COLO668 (cell line): ENCODE measurements around the gene TLCD1.
"Not testable (repeated sequence)": the region's sequence is repeated elsewhere in the genome, so short reads cannot be mapped to it uniquely, and the experiment has no call there.

ENCODE experiments used
- DNase-seq: peaks from one replicate; lab custom pipeline; 2025; ENCODE audit not compliant: unreplicated experiment; lab: John Stamatoyannopoulos, UW

Gene TLCD1

DNA sequence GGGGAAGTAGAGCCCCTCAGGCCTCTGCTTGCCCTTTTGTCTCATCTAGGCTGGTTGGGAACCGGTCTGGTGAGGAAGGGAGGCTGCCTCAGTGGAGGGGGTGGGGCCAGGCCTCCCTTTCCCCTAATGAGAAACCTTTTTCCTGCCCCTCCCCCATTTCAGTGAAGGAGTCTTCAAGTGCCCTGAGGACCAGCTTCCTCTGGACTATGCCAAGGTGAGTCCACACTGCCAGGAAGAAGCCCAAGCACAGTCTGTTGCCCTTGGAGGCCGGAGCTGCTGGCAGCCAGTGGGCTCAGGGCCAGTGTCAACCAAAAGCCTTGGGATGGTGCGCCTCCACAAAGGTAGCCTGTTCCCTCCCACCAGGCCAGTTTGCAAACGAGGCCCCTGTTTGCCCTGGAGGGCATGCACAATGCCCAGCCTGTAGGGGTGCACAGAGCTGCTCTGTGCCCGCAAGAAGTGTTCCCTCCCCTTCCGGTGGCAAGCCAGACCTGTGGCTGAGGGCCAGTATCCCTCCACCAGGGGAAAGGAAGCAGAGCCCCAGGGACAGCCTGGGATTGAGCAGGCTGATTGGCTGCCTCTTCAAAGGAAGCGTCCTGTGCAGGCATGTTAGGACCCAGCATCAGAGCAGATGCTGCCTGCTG is 21.1 kb upstream of the TLCD1 start:
- no peak for DNase-seq

DNA sequence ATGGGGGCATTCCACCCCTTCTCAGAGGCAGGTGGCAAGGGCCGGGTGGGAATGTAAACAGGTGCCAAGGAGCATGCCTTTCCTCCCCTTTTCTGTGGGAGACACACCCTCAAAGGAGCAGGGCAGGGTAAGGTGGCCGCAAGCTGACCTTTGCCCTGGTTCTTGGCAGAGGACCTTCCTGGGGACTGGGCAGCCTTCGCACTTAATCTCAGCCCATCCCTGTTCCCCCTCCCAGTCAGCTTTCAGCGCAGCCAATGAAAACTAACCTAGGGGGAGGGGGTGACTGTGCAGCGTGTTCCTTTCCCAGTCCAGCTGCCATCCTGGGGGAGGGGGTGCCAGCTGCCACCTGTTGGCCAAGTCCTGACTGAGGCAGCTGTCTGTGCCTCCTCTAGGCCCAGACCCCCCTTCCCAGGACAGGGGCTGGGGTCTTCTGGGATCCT is 20.6 kb upstream of the TLCD1 start:
- DNase-seq = peak; percentile 61

- DNase-seq = no peak
Measured at GRCh38 chr17:28745786-28746411, 19.9 kb upstream of the TLCD1 start.

DNA sequence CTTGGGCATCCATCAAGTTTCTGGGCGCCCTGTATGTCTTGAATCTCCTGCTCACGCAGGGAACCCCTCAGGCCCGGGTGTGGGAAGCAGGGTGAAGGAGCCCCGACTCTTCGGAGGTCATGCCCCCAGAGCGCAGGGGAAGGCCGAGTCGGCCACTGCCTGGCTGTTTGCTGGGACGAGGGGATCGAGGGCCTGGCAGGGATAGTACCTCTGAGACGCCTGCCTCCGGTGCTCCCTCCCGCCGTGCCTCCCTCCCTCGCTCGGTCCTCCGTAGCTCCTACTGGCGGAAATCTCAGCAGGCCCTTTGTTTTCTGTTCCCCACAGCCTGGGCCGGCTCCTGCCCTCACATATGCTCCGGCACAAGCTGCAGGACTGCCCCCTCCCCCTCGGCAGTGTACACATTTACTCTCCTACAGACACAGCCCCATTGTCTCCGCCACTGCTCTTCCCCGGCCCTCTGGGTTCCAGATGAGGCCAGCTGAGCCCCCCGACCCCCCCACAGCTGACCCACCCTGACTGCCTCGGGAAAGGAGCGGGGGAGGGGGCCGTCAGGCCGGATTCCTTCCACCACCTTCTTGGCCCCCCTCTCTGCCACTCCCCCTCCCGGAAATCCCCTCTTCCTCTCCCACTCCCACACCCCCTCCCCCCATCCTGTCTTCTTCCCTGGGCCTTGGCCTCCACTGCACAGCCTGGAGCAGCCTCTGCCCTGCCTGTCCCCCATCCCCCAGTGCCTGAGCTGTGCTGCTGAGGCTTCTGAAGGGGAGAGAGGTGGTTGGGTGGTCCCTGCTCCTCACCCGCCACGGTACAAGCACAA is 19.1 kb upstream of the TLCD1 start:
- DNase-seq = peak; percentile 72

DNA sequence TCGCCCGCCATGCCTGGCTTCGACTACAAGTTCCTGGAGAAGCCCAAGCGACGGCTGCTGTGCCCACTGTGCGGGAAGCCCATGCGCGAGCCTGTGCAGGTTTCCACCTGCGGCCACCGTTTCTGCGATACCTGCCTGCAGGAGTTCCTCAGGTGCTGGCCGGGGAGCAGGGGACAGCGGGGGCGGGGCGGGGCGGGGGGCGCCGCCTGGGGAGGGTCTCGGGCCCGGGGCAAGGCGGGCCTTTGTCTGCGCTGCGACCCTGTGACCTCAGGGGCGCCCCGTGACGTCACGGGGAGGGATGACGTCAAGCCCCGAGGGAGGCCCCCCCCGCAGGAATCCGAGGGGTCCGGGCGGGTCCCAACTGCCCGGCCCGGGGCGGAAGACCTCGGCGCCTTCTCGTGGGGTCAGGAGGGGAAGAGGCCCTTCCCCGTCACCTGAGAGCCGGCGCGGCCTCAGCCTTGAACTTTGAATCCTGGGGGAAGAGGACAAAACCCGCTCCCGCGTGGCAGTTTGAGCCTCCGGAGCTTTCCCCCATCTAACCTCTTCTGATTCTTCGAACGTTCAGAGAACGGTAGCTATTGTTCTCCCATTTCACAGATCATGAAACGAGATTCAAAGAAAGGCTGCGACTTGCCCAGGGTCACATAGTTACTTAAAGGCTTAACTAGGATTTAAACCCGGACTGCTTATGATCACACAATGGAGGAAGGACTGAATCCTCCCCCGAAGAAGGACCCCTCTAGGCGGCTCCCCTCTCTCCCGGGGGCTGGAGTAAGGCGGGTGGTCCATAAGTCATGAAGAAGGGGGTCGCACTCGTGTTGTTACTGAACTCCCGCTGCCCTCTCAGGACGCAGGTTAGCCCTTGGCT is 18.3 kb upstream of the TLCD1 start:
- peak; percentile 61 for DNase-seq

DNA sequence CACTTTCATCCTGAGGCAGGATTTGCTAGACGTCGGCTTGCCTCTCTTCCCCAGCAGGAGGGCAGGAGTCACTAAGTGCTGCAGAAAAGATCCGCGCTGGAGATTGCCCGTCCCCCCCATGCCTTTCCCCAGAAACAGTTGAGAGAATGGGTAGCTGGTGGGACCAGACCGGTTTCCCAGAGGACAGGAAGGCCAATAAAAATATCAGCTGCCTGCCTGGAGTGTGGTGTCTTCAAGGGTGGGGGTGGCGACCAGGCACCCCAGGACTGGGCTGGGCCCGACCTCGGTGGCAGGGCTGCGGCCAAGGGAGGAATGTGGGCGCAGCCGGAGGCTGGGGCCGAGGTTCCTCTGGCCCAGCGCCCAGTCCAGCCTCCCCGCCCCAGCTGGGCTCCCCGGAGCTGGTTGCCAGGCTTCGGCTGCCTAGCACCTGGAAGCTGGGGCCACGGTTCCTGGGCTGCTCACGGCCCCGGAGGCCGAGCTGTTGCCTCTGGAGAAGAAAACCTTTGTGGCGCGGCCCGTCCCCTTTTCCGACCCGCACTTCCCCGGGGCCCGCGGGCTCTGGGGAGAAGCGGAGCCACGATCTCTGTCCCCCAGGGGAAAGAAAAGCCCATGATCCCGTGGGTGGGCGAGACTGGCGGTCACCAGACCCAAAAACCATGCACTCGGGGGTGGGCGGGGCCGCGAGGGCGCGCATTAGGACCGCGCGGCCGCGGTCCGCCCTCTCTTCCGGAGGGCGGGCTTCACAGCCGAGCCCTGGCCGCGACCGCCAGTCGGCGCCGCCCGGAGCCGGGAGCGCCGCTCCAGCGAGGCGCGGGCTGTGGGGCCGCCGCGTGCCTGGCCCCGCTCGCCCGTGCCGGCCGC is 17.4 kb upstream of the TLCD1 start, which contains the start of gene TRAF4:
TSS of gene TRAF4 (plus strand) at position 769 of the 861 bp plus-strand sequence. CDS start 102 bp downstream, outside the sequence.
- peak; percentile 88 for DNase-seq

- no peak for DNase-seq
Measured at GRCh38 chr17:28741358-28742349, 15.6 kb upstream of the TLCD1 start.

DNA sequence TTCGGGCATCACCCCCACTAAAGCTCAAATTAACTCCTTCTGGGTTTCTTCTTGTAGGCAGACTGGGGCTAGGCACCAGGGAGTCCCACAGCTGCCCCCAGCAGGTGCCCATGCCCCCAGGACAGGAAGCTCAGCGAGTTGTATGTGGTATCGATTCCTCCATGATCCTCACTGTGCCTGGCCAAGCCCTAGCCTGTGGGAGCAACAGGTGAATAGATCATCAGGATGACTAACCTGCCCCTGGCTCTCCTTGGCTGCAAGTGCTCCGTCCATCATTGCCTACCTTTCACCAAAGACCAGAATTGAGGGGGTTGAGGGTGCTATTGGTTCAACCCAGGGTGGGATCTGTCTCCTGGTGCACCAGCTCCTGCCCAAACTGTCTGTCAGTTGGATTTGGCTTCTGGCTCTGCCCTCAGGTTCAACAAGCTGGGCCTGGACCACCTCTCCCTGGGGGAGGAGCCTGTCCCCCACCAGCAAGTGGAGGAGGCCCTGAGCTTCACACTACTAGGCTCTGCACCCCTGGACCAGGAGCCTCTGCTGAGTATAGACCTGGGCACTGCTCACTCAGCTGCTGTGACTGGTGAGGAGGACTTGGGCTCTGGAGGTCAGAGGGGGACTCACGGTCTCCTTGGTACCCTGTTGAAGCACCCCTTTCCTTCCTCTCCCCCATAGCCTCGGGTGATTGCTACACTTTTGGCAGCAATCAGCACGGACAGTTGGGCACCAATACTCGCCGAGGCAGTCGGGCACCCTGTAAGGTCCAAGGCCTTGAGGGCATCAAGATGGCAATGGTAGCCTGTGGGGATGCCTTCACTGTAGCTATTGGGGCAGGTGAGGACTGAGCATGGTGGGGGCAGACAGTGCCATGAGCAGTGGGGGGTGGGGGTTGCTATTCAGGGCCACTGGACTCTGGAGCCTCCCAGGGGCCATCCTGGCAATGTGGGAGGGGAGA is 14.6 kb upstream of the TLCD1 start:
- no peak for DNase-seq

- DNase-seq = no peak
Measured at GRCh38 chr17:28738680-28739384, 12.8 kb upstream of the TLCD1 start.

DNA sequence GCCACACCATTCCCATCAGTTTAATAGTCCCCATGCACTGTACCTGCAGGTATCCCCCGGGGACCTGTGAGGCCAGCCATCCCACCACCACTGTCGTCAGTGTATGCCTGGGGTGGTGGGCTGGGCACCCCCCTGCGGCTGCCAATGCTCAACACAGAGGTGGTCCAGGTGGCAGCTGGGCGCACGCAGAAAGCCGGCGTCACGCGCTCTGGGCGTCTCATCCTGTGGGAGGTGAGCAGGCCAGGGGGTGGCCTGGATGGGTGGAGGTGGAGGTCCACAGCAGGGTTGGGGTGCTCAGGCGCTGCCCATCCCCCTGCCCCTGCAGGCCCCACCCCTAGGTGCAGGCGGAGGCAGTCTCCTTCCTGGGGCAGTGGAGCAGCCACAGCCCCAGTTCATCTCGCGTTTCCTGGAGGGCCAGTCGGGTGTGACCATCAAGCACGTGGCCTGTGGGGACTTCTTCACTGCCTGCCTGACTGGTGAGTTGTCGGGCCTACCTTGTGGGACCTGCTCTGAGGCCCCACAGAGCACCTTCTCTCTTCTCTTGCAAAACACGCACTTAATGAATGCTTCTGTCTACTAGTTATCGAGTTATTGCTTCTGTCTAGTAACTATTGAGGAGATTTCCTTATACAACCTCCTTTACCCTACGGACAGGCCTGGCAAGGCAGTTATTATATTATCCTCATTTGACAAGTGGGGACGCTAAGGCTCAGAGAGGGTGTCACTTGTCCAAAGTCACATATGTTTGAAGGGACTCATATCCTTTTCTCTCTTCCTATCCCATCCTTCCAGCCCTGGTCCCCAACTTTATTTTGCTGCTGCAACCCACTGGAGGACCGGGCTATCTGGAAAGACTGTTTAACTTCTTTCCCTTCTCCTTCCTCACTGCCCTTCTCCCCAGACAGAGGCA is 12.0 kb upstream of the TLCD1 start:
- DNase-seq = peak; percentile 6

DNA sequence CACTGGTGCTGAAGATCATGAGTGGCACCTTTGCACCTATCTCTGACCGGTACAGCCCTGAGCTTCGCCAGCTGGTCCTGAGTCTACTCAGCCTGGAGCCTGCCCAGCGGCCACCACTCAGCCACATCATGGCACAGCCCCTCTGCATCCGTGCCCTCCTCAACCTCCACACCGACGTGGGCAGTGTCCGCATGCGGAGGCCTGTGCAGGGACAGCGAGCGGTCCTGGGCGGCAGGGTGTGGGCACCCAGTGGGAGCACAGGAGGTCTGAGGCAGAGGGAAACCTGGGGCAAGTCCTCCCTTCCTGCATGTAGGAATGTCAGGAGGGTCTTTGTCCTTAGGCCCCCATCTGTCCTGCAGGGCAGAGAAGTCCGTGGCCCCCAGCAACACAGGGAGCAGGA is 11.3 kb upstream of the TLCD1 start:
- no peak for DNase-seq

DNA sequence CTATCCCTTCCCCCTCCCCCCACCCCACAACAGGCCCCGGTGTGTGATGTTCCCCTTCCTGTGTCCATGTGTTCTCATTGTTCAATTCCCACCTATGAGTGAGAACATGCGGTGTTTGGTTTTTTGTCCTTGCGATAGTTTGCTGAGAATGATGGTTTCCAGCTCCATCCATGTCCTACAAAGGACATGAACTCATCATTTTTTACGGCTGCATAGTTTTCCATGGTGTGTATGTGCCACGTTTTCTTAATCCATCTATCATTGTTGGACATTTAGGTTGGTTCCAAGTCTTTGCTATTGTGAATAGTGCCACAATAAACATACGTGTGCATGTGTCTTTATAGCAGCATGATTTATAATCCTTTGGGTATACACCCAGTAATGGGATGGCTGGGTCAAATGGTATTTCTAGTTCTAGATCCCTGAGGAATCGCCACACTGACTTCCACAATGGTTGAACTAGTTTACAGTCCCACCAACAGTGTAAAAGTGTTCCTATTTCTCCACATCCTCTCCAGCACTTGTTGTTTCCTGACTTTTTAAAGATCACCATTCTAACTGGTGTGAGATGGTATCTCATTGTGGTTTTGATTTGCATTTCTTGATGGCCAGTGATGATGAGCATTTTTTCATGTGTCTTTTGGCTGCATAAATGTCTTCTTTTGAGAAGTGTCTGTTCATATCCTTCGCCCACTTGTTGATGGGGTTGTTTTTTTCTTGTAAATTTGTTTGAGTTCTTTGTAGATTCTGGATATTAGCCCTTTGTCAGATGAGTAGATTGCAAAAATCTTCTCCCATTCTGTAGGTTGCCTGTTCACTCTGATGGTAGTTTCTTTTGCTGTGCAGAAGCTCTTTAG is 10.1 kb upstream of the TLCD1 start:
- DNase-seq = not testable (repeated sequence)

DNA sequence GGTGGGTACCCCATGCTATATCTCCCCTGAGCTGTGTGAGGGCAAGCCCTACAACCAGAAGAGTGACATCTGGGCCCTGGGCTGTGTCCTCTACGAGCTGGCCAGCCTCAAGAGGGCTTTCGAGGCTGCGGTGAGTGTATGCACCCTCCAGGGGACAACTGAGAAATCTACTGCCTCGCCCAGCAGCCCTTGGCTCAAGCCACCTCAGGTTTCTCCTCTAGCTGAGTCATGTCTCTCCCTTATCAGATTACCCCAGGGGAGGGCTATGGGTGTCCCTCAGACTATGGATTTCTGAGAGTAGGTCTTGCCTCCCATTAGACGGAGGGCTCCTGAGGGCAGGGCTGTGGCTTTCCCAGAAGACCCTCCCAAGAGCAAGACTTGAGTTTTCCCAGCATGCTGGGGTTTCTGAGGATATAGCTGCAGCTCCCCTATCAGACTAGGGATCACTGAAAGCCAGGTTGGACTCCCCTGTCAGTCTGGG is 9.2 kb upstream of the TLCD1 start:
- no peak for DNase-seq

DNA sequence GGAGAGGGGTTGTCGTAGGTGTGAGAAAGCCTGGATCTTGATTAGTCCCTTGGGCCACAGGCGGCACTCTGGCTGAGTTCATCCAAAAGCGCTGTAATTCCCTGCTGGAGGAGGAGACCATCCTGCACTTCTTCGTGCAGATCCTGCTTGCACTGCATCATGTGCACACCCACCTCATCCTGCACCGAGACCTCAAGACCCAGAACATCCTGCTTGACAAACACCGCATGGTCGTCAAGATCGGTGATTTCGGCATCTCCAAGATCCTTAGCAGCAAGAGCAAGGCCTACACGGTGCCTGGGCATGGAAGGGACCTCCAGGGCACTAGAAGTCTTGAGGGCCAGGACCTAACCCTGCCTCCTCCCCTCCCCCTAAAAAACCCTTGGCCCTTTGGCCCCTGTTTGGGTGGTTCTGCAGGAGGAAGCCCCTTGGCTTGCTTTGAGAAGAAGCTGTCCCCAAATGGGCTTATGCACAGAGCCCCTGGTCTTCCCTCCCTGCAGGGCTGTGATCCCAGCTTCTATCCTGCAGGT is 8.7 kb upstream of the TLCD1 start:
- DNase-seq = no peak

DNA sequence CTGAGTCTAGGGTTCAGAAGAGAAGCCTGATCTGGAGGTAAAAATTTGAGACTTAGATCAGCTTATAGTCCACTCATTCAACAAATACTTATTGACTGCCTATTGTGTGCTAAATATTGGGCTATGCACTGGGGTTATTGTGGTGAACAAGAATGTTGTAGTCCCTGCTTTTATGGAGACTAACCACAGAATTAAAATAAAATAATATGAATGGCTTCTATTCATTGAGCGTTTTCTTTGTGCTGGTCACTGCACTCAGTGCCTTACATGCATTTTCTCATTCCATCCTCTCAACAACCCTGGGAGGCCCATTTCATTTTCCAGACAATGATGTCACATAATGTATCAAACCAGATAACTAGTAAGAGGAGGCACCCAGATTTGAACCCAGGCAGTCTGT is 7.3 kb upstream of the TLCD1 start:
- no peak for DNase-seq
